Measurements from ENCODE around the gene UNKL. TPM values are rescaled to one million over a fixed set of nuclear protein-coding genes. Genes with fewer than 3 reads are reported as not detected.

Gene UNKL
- total RNA-seq, 1 donor from 2014 or later, result 14.5 TPM

Other genes with a start within 250 kb of the UNKL start
- gene TPSG1, start 189.4 kb downstream of the UNKL start, total RNA-seq, result not detected
- 22.1 TPM for gene TPSB2, start 184.5 kb downstream of the UNKL start, total RNA-seq
- 10.7 TPM for gene TPSAB1, start 174.0 kb downstream of the UNKL start, total RNA-seq
- gene TPSD1, start 158.6 kb downstream of the UNKL start, total RNA-seq, result not detected
- 91.9 TPM for gene UBE2I, start 105.1 kb downstream of the UNKL start, total RNA-seq
- 1.3 TPM for gene BAIAP3, start 81.1 kb downstream of the UNKL start, total RNA-seq
- gene TSR3, start 62.8 kb downstream of the UNKL start, total RNA-seq, result 58.2 TPM
- 72.1 TPM for gene GNPTG, start 62.8 kb downstream of the UNKL start, total RNA-seq
- 13.0 TPM for gene UQCC4, start 6.0 kb upstream of the UNKL start, total RNA-seq
- 0.35 TPM for gene PERCC1, start 16.4 kb upstream of the UNKL start, total RNA-seq
- 0.45 TPM for gene CCDC154, start 29.9 kb upstream of the UNKL start, total RNA-seq
- 80.8 TPM for gene CLCN7, start 60.3 kb upstream of the UNKL start, total RNA-seq
- gene PTX4, start 74.2 kb upstream of the UNKL start, total RNA-seq, result 0.35 TPM
- 25.7 TPM for gene TELO2, start 78.7 kb upstream of the UNKL start, total RNA-seq
- gene TMEM204, start 119.0 kb upstream of the UNKL start, total RNA-seq, result 37.2 TPM
- gene IFT140, start 197.4 kb upstream of the UNKL start, total RNA-seq, result 12.7 TPM
- gene CRAMP1, start 197.7 kb upstream of the UNKL start, total RNA-seq, result 15.4 TPM

Data from mesenteric fat pad (tissue), 1 donor.